ENCODE results near the gene VTCN1.

DNA sequence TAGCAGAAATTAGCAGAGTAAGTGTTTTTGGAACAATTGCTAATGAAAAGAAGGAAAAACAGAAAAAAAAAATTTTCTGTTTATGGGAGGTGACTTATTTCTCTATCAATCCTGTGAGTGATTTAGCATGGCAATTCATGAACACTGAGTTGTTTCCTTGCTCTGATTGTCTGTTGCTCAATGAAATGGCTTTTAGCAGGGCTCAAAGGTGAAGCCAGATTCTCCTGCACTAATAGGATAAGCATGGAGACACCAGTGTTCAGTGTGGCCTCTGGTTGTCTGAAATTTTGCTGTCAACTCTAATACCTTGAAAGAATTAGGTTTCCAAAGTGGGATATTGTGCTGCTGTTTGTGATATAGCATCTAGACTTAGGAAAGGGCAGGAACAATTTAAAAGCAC lies 105.0 kb downstream of the VTCN1 start:
- TF ChIP-seq, protein P1, sequence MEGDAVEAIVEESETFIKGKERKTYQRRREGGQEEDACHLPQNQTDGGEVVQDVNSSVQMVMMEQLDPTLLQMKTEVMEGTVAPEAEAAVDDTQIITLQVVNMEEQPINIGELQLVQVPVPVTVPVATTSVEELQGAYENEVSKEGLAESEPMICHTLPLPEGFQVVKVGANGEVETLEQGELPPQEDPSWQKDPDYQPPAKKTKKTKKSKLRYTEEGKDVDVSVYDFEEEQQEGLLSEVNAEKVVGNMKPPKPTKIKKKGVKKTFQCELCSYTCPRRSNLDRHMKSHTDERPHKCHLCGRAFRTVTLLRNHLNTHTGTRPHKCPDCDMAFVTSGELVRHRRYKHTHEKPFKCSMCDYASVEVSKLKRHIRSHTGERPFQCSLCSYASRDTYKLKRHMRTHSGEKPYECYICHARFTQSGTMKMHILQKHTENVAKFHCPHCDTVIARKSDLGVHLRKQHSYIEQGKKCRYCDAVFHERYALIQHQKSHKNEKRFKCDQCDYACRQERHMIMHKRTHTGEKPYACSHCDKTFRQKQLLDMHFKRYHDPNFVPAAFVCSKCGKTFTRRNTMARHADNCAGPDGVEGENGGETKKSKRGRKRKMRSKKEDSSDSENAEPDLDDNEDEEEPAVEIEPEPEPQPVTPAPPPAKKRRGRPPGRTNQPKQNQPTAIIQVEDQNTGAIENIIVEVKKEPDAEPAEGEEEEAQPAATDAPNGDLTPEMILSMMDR (IDR thresholded peaks at IDR 0.05) = no peak
- TF ChIP-seq POLR2A (IDR thresholded peaks at IDR 0.05) = no peak
